Stimulated activated CD4-positive, alpha-beta T cell treated with anti-CD3 and anti-CD28 coated beads, Interleukin-15, amount 100 ng/mL, for 48 hours (primary cell): ENCODE data around the gene SECISBP2.
A peak's percentile ranks its signal among the peaks of the same experiment; 100 is the strongest.

ENCODE experiments used
- DNase-seq, 2 donors: peaks; one replicate each; pipeline ENCODE4 v3.0.0-alpha.2; 2020; ENCODE audit warnings: low read depth in 2 of 2

Gene SECISBP2

GRCh38 chr9:89408628-89409101, 90.4 kb downstream of the SECISBP2 start:
- DNase-seq, result peak in 1 of 2 donors; percentile 45
